SK-N-MC (cell line): ENCODE measurements around the gene TUBB4B.

Source experiments
- EZH2 ChIP-seq: fragments of 200-600 bp; sonication (generic); IDR thresholded peaks from one replicate; pipeline ENCODE4 v1.6.1; 2017; ENCODE audit warnings: antibody characterized with exemption
- FOXP2 ChIP-seq: optimal IDR thresholded peaks from 2 replicates; pipeline ENCODE3; 2011; ENCODE audit warnings: mild to moderate bottlenecking, moderate library complexity; ENCODE audit not compliant: insufficient read depth; ENCODE audit errors: extremely low read length, control extremely low read depth
- POLR2AphosphoS5 ChIP-seq: IDR thresholded peaks from 2 replicates; pipeline ENCODE4 v1.6.1; 2012; ENCODE audit warnings: mild to moderate bottlenecking, low read depth, low read length, borderline replicate concordance

DNA sequence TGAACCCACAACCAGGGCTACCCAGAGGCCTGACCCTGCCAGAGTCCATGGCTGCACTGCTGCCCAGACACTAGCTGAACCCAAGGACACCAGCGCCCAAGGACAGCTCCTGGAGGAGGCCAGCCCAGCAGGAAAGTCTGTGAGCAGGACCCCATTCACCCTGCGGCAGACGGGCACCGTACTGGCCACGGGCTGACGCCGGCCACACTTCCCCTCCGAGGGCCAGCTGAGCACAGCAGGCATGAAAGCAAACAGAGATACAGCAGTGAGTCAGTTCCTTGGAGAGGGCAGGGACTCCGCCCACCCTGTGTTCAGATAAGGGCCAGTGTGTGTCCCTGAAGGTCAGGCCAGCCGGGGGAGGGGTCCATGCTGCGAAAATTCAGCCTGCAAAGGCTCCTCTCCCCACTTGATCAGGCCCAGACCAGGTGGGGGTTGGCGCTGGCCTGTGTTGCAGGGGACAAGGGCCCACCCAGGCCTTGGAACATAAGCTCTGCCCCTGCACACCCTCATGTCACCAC is 22.3 kb upstream of the TUBB4B start:
- TF ChIP-seq FOXP2 (no peak), POLR2AphosphoS5 (no peak), EZH2 (no peak)
